Gastroesophageal sphincter (tissue), 4 donors: ENCODE measurements around the gene DNAJC1. TPM values are rescaled to one million over a fixed set of nuclear protein-coding genes. Genes with fewer than 3 reads are reported as not detected.

Experiments used
- ATAC-seq: fragments of 150-250 bp; one replicate; pipeline ENCODE4 v1.9.1; 2016; ENCODE audit warnings: mild to moderate bottlenecking, moderate library complexity
- H3K27ac ChIP-seq, 4 donors: fragments of 200-600 bp; sonication (generic) in 3 of 4; 1 replicate in 3 of 4; 2 replicates in 1 of 4; pipeline ENCODE4 v1.5.1; 2016 to 2019
- H3K27me3 ChIP-seq: fragments of 200-600 bp; sonication (generic); one replicate; pipeline ENCODE4 v1.5.1; 2019
- H3K36me3 ChIP-seq, 2 donors: fragments of 200-600 bp; sonication (generic); one replicate each; pipeline ENCODE4 v1.5.1; 2019; ENCODE audit warnings: control low read depth in 1 of 2
- H3K4me1 ChIP-seq, 3 donors: fragments of 200-600 bp; sonication (generic); 1 replicate in 2 of 3; 2 replicates in 1 of 3; pipeline ENCODE4 v1.5.1; 2016 to 2019; ENCODE audit warnings: control low read depth in 2 of 3
- H3K4me3 ChIP-seq, 2 donors: fragments of 200-600 bp; sonication (generic); one replicate each; pipeline ENCODE4 v1.5.1; 2019; ENCODE audit warnings: mild to moderate bottlenecking in 1 of 2, moderate library complexity in 1 of 2
- H3K9me3 ChIP-seq, 3 donors: fragments of 200-600 bp; sonication (generic); one replicate each; pipeline ENCODE4 v1.5.1; 2017 to 2019; ENCODE audit warnings: control low read depth in 2 of 3
- CTCF ChIP-seq, 4 experiments: fragments of 200-600 bp in 2 of 4; fragments of 450-650 bp in 2 of 4; sonication (generic) in 1 of 4; IDR thresholded peaks; one replicate each; pipeline ENCODE4 v1.5.1; 2017 to 2019; ENCODE audit warnings: antibody characterized with exemption in 4 of 4, mild to moderate bottlenecking in 2 of 4, moderate library complexity in 2 of 4
- EP300 ChIP-seq: sonication (generic); formaldehyde crosslinking; IDR thresholded peaks from one replicate; pipeline ENCODE4 v1.6.1; 2017; ENCODE audit warnings: antibody characterized with exemption, mild to moderate bottlenecking
- POLR2A ChIP-seq, 2 donors: fragments of 450-650 bp; IDR thresholded peaks; one replicate each; pipeline ENCODE4 v1.6.1; 2017; ENCODE audit warnings: antibody characterized with exemption in 2 of 2, mild to moderate bottlenecking in 2 of 2, moderate library complexity in 1 of 2
- POLR2AphosphoS5 ChIP-seq: sonication (generic); formaldehyde crosslinking; IDR thresholded peaks from one replicate; pipeline ENCODE4 v1.6.1; 2017; ENCODE audit warnings: antibody characterized with exemption
- WGBS, 2 donors: methylation state at CpG; one replicate each; pipeline ENCODE4 v1.1.5; 2018; ENCODE audit warnings: low coverage in 1 of 2; 5-methylcytosine and 5-hydroxymethylcytosine counted together
- total RNA-seq, 4 donors: library from RNA; depleted of rRNA; stranded (reverse); fragments of >200 nt; gene quantifications; one replicate each; pipeline ENCODE4 v1.1.0, GENCODE V29; 2016

Gene DNAJC1
- total RNA-seq, 4 donors from 2014 or later, result 40.8 to 87.0 (median 65.4) TPM

- no peaks in the 10 kb centered on the region for H3K27me3 ChIP-seq
- H3K36me3 ChIP-seq, result peaks cover 0 to 59% of the 10 kb centered on the region in 2 donors
- H3K4me3 ChIP-seq, result no peak overlapping the region
- no peak for TF ChIP-seq CTCF (IDR thresholded peaks at IDR 0.05)
- no peak for TF ChIP-seq EP300
- TF ChIP-seq POLR2A (IDR thresholded peaks at IDR 0.05), result no peak
- TF ChIP-seq POLR2AphosphoS5, result no peak
- H3K4me1 ChIP-seq, result no peaks in the 10 kb centered on the region
- no peak overlapping the region for H3K27ac ChIP-seq
- WGBS, 2 donors, result 88% methylated on average over 1 of the region's 1 CpG; no CpG with 5 or more reads in 1 of the 2 donors
- peaks cover 0 to 24% (median 0%) of the 10 kb centered on the region in 3 donors for H3K9me3 ChIP-seq
- ATAC-seq, result no peak
Measured at GRCh38 chr10:21895932-21896331, 107.6 kb downstream of the DNAJC1 start.

- TF ChIP-seq POLR2AphosphoS5 (no peak), POLR2A (IDR thresholded peaks at IDR 0.05) (no peak), EP300 (no peak), CTCF (IDR thresholded peaks at IDR 0.05) (no peak)
- Histone ChIP-seq H3K27me3 (no peaks in the 10 kb centered on the region), H3K27ac (no peak overlapping the region), H3K9me3 (peaks cover 0 to 27% (median 0%) of the 10 kb centered on the region in 3 donors), H3K36me3 (peaks cover 0 to 65% of the 10 kb centered on the region in 2 donors), H3K4me1 (no peaks in the 10 kb centered on the region), H3K4me3 (no peak overlapping the region)
- no peak for ATAC-seq
- WGBS, 2 donors, result 88 to 100% methylated on average over 3 to 4 of the region's 4 CpGs
Measured at GRCh38 chr10:21894648-21895342, 108.7 kb downstream of the DNAJC1 start.

- Histone ChIP-seq H3K36me3 (peaks cover 0 to 54% of the 10 kb centered on the region in 2 donors), H3K4me1 (no peaks in the 10 kb centered on the region), H3K9me3 (peaks cover 0 to 36% (median under 1%) of the 10 kb centered on the region in 3 donors), H3K27me3 (no peaks in the 10 kb centered on the region), H3K4me3 (no peak overlapping the region), H3K27ac (no peak overlapping the region)
- WGBS, 2 donors, result 95 to 100% methylated on average over 2 to 3 of the region's 3 CpGs
- TF ChIP-seq EP300, result no peak
- TF ChIP-seq POLR2AphosphoS5, result no peak
- no peak for TF ChIP-seq POLR2A (IDR thresholded peaks at IDR 0.05)
- no peak for TF ChIP-seq CTCF (IDR thresholded peaks at IDR 0.05)
- ATAC-seq, result no peak
Measured at GRCh38 chr10:21891439-21891838, 112.1 kb downstream of the DNAJC1 start.

- Histone ChIP-seq H3K36me3 (peaks cover 0 to 39% of the 10 kb centered on the region in 2 donors), H3K27me3 (no peaks in the 10 kb centered on the region), H3K4me1 (no peaks in the 10 kb centered on the region), H3K4me3 (no peak overlapping the region), H3K27ac (no peak overlapping the region), H3K9me3 (peaks cover 0 to 51% (median 2%) of the 10 kb centered on the region in 3 donors)
- no peak for ATAC-seq
- WGBS, 2 donors, result 72 to 100% methylated on average over 2 of the region's 2 CpGs
- TF ChIP-seq EP300, result no peak
- TF ChIP-seq POLR2A (IDR thresholded peaks at IDR 0.05), result no peak
- TF ChIP-seq POLR2AphosphoS5, result no peak
- TF ChIP-seq CTCF (IDR thresholded peaks at IDR 0.05), result no peak
Measured at GRCh38 chr10:21889477-21890275, 113.9 kb downstream of the DNAJC1 start.
